Esophagus muscularis mucosa (tissue), 3 donors: ENCODE data around the gene NFAT5.

Experiments
- POLR2A ChIP-seq: fragments of 450-650 bp; IDR thresholded peaks from one replicate; pipeline ENCODE4 v1.6.1; 2017; ENCODE audit warnings: antibody characterized with exemption, moderate library complexity, mild to moderate bottlenecking, low read depth
- POLR2AphosphoS5 ChIP-seq, 2 donors: sonication (generic); formaldehyde crosslinking; IDR thresholded peaks; one replicate each; pipeline ENCODE4 v1.6.1; 2017; ENCODE audit warnings: antibody characterized with exemption in 2 of 2
- TF ChIP-seq, protein P1 (sequence below), 3 experiments: fragments of 200-600 bp in 2 of 3; fragments of 450-650 bp in 1 of 3; sonication (generic) in 2 of 3; IDR thresholded peaks; one replicate each; pipeline ENCODE4 v1.5.1; 2017 to 2019; ENCODE audit warnings: antibody characterized with exemption in 3 of 3, mild to moderate bottlenecking in 2 of 3, moderate library complexity in 1 of 3

- TF ChIP-seq, protein P1, sequence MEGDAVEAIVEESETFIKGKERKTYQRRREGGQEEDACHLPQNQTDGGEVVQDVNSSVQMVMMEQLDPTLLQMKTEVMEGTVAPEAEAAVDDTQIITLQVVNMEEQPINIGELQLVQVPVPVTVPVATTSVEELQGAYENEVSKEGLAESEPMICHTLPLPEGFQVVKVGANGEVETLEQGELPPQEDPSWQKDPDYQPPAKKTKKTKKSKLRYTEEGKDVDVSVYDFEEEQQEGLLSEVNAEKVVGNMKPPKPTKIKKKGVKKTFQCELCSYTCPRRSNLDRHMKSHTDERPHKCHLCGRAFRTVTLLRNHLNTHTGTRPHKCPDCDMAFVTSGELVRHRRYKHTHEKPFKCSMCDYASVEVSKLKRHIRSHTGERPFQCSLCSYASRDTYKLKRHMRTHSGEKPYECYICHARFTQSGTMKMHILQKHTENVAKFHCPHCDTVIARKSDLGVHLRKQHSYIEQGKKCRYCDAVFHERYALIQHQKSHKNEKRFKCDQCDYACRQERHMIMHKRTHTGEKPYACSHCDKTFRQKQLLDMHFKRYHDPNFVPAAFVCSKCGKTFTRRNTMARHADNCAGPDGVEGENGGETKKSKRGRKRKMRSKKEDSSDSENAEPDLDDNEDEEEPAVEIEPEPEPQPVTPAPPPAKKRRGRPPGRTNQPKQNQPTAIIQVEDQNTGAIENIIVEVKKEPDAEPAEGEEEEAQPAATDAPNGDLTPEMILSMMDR (IDR thresholded peaks at IDR 0.05): no peak
- TF ChIP-seq POLR2AphosphoS5 (IDR thresholded peaks at IDR 0.05) (no peak), POLR2A (no peak)
These were observed 128.2 kb downstream of the NFAT5 start for GRCh38 chr16:69693916-69694315.
